Measurements from ENCODE around the gene TEX2. TPM values are rescaled to one million over a fixed set of nuclear protein-coding genes. Genes with fewer than 3 reads are reported as not detected.

TEX2 gene
- total and polyA plus RNA-seq, 2 experiments from 2014 or later = 7.5 to 17.7 TPM

- TF ChIP-seq CREB1 (CRISPR knock-in tag; IDR thresholded peaks at IDR 0.05; ENCODE audit: low read depth) = no peak
- TF ChIP-seq, protein P1, sequence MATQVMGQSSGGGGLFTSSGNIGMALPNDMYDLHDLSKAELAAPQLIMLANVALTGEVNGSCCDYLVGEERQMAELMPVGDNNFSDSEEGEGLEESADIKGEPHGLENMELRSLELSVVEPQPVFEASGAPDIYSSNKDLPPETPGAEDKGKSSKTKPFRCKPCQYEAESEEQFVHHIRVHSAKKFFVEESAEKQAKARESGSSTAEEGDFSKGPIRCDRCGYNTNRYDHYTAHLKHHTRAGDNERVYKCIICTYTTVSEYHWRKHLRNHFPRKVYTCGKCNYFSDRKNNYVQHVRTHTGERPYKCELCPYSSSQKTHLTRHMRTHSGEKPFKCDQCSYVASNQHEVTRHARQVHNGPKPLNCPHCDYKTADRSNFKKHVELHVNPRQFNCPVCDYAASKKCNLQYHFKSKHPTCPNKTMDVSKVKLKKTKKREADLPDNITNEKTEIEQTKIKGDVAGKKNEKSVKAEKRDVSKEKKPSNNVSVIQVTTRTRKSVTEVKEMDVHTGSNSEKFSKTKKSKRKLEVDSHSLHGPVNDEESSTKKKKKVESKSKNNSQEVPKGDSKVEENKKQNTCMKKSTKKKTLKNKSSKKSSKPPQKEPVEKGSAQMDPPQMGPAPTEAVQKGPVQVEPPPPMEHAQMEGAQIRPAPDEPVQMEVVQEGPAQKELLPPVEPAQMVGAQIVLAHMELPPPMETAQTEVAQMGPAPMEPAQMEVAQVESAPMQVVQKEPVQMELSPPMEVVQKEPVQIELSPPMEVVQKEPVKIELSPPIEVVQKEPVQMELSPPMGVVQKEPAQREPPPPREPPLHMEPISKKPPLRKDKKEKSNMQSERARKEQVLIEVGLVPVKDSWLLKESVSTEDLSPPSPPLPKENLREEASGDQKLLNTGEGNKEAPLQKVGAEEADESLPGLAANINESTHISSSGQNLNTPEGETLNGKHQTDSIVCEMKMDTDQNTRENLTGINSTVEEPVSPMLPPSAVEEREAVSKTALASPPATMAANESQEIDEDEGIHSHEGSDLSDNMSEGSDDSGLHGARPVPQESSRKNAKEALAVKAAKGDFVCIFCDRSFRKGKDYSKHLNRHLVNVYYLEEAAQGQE (IDR thresholded peaks at IDR 0.05; ENCODE audit: unreplicated experiment) = no peak
- TF ChIP-seq, protein P2, sequence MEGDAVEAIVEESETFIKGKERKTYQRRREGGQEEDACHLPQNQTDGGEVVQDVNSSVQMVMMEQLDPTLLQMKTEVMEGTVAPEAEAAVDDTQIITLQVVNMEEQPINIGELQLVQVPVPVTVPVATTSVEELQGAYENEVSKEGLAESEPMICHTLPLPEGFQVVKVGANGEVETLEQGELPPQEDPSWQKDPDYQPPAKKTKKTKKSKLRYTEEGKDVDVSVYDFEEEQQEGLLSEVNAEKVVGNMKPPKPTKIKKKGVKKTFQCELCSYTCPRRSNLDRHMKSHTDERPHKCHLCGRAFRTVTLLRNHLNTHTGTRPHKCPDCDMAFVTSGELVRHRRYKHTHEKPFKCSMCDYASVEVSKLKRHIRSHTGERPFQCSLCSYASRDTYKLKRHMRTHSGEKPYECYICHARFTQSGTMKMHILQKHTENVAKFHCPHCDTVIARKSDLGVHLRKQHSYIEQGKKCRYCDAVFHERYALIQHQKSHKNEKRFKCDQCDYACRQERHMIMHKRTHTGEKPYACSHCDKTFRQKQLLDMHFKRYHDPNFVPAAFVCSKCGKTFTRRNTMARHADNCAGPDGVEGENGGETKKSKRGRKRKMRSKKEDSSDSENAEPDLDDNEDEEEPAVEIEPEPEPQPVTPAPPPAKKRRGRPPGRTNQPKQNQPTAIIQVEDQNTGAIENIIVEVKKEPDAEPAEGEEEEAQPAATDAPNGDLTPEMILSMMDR (conservative IDR thresholded peaks at IDR 0.05; ENCODE audit: low read depth in 2 of 2) = no peak
Observed at GRCh38 chr17:64295146-64295545, 32.1 kb upstream of the TEX2 start (continued).

DNA sequence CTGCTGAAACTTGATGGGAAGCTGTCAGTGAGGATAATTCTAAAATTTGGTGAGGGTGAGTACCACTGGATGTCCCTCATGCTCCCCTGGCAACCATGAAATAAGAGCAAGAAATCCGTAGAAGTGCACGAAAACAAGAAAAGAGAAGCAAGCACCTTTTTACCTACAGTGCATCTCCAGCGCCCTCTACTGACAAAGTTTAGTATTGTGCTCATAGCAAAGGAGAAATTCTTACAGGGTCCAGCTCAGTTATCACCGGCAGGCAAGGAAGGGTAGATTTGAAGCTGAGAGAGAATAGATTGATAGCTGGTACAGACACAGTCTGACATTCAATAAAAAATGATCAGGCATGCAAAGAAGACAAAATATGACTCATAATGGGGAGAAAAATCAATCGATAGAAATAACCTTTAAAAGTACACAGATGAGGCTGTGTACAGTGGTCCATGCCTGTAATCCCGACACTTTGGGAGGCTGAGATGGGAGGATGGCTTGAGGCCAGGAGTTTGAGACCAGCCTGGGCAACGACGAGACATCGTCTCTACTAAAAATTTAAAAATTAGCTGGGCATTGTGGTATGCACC, 28.3 kb upstream of the TEX2 start:
- no peak overlapping the region for H3K4me3 Mint-ChIP-seq

More for the DNA sequence above, 28.3 kb upstream of the TEX2 start:
- no peak; the same call in 1 of the 2 replicates for TF ChIP-seq CREB1 (CRISPR knock-in tag; IDR thresholded peaks at IDR 0.05; ENCODE audit: low read depth)
- TF ChIP-seq, protein P2 (conservative IDR thresholded peaks at IDR 0.05; ENCODE audit: low read depth in 2 of 2) = peak; percentile 63 to 69
- no peaks in the 10 kb centered on the region for H3K9me2 ChIP-seq (ENCODE audit: insufficient read depth)
- no peaks in the 10 kb centered on the region for H3K4me1 ChIP-seq (ENCODE audit: insufficient read depth)
- DNase-seq (ENCODE audit: low spot score) (peak; percentile 69), ATAC-seq (no peak)
- no peak overlapping the region for H3K4me3 ChIP-seq
- H3K79me2 ChIP-seq (replicated peaks; ENCODE audit: insufficient read depth) = no peaks in the 10 kb centered on the region
- Mint-ChIP-seq H3K9me3 (peaks cover 27% of the 10 kb centered on the region), H3K27me3 (ENCODE audit: insufficient read depth, low read depth, poor library complexity) (peaks cover 5% of the 10 kb centered on the region), H3K27ac (no peak overlapping the region), H3K4me1 (no peaks in the 10 kb centered on the region), H3K36me3 (ENCODE audit: low read depth) (peaks cover 12% of the 10 kb centered on the region; the same call in 2 of the 3 replicates)
- no peak overlapping the region for H2AFZ ChIP-seq
- no peaks in the 10 kb centered on the region for H3K27me3 ChIP-seq (ENCODE audit: insufficient read depth)
- H3F3A ChIP-seq (replicated peaks; ENCODE audit: low read depth) = no peaks in the 10 kb centered on the region
- no peaks in the 10 kb centered on the region for H4K20me1 ChIP-seq (replicated peaks; ENCODE audit: insufficient read depth)
- no peak overlapping the region for H3K27ac ChIP-seq (ENCODE audit: low read depth)
- H3K4me2 ChIP-seq = no peak overlapping the region
- no peaks in the 10 kb centered on the region for H3K36me3 ChIP-seq (ENCODE audit: insufficient read depth)
